K562 (cell line): ENCODE results near the gene CREB3L1. TPM values are rescaled to one million over a fixed set of nuclear protein-coding genes. Genes with fewer than 3 reads are reported as not detected.

Experiments used
- CBFB ChIP-seq: sonication (generic); formaldehyde crosslinking; IDR thresholded peaks from 2 replicates; pipeline ENCODE4 v1.4.0; 2020; ENCODE audit warnings: mild to moderate bottlenecking, missing genetic modification reagents
- CREM ChIP-seq: IDR thresholded peaks from 2 replicates; pipeline ENCODE4 v1.6.1; 2014; ENCODE audit warnings: antibody characterized with exemption, low read depth
- E2F3 ChIP-seq: fragments of 250-450 bp; sonication (Bioruptor Pico); IDR thresholded peaks from 2 replicates; pipeline ENCODE4 v1.4.0; 2020; ENCODE audit warnings: mild to moderate bottlenecking
- EP400 ChIP-seq: fragments of 450-650 bp; IDR thresholded peaks from 2 replicates; pipeline ENCODE4 v1.6.1; 2017; ENCODE audit warnings: antibody characterized with exemption, mild to moderate bottlenecking, moderate library complexity
- FOXP1 ChIP-seq: sonication (generic); formaldehyde crosslinking; IDR thresholded peaks from 2 replicates; pipeline ENCODE4 v1.8.0; 2022; ENCODE audit warnings: mild to moderate bottlenecking, missing genetic modification reagents
- KAT2B ChIP-seq: IDR thresholded peaks from one replicate; pipeline ENCODE4 v1.6.1; 2012; ENCODE audit warnings: low read depth, mild to moderate bottlenecking, control low read depth, inconsistent platforms, low read length, moderate library complexity
- KLF6 ChIP-seq: fragments of 250-450 bp; sonication (Bioruptor Pico); IDR thresholded peaks from 2 replicates; pipeline ENCODE4 v1.4.0; 2020; ENCODE audit warnings: mild to moderate bottlenecking, moderate library complexity, borderline replicate concordance
- POLR2H ChIP-seq: IDR thresholded peaks from 2 replicates; pipeline ENCODE4 v1.6.1; 2016; ENCODE audit warnings: missing genetic modification characterization, low read depth, mild to moderate bottlenecking, control low read depth, missing compliant biosample characterization, moderate library complexity
- POU5F1 ChIP-seq: fragments of 150-350 bp; IDR thresholded peaks from 2 replicates; pipeline ENCODE4 v1.6.1; 2014; ENCODE audit warnings: borderline replicate concordance, low read length, low read depth, mild to moderate bottlenecking; ENCODE audit not compliant: partially characterized antibody
- PURB ChIP-seq: sonication (generic); formaldehyde crosslinking; IDR thresholded peaks from 2 replicates; pipeline ENCODE4 v1.9.0; 2021; ENCODE audit warnings: low read depth, mild to moderate bottlenecking, missing genetic modification reagents
- SPI1 ChIP-seq: IDR thresholded peaks from 2 replicates; pipeline ENCODE4 v1.6.1; 2011; ENCODE audit warnings: low read depth, low read length, control low read depth, borderline replicate concordance
- ZNF551 ChIP-seq: fragments of 250-450 bp; sonication (Bioruptor Pico); IDR thresholded peaks from 2 replicates; pipeline ENCODE4 v1.5.0; 2021; ENCODE audit warnings: mild to moderate bottlenecking, moderate library complexity
- ZNF561 ChIP-seq: fragments of 450-650 bp; formaldehyde crosslinking; conservative IDR thresholded peaks from 2 replicates; pipeline ENCODE4 v1.4.0; 2020; ENCODE audit warnings: mild to moderate bottlenecking, moderate library complexity
- polyA plus RNA-seq, 8 experiments: library from polyadenylated mRNA; depleted of rRNA in 4 of 8; stranded (reverse) in 5 of 8; unstranded in 3 of 8; fragments of >200 nt; fragmentation: Nextera tagmentation in 2 of 8; fragmentation: Illumina TruSeq in 1 of 8; extraction: Ambion mirVana in 2 of 8; extraction: Trizol in 1 of 8; gene quantifications; 2 replicates each; pipeline versions ENCODE4 v1.2.1 to v1.2.3, GENCODE V29; 2011 to 2014; ENCODE audit warnings: inconsistent platforms in 1 of 8, missing spikeins in 1 of 8
- total RNA-seq, 7 experiments: library from RNA; depleted of rRNA in 6 of 7; stranded (reverse); fragments of >200 nt in 6 of 7; fragmentation: Illumina TruSeq in 2 of 7; extraction: Trizol in 2 of 7; gene quantifications; 2 replicates each; pipeline versions ENCODE4 v1.2.1 to v1.2.3, GENCODE V29; 2011 to 2021; ENCODE audit warnings: low replicate concordance in 1 of 7
- TF ChIP-seq, protein P1 (sequence below): sonication (generic); formaldehyde crosslinking; IDR thresholded peaks from 2 replicates; pipeline ENCODE4 v1.8.0; 2022; ENCODE audit warnings: mild to moderate bottlenecking, missing genetic modification reagents, borderline replicate concordance
- TF ChIP-seq, protein P2 (sequence below), 3 experiments: fragments of 200-800 bp in 1 of 3; fragments of 250-450 bp in 1 of 3; fragments of 450-650 bp in 1 of 3; sonication (Bioruptor Pico) in 1 of 3; sonication (Bioruptor generic) in 1 of 3; formaldehyde crosslinking in 1 of 3; IDR thresholded peaks; 2 replicates each; pipeline versions ENCODE4 v1.6.1 to v1.8.0; 2016 to 2022; ENCODE audit warnings: mild to moderate bottlenecking in 2 of 3, missing genetic modification characterization in 2 of 3, missing compliant biosample characterization in 1 of 3, moderate library complexity in 1 of 3
- TF ChIP-seq, protein P3 (sequence below): fragments of 200-400 bp; formaldehyde crosslinking; IDR thresholded peaks from 2 replicates; pipeline ENCODE4 v1.6.1; 2017; ENCODE audit warnings: mild to moderate bottlenecking, low read depth, low read length, moderate library complexity
- TF ChIP-seq, protein P4 (sequence below), 2 experiments: fragments of 450-650 bp in 1 of 2; sonication (generic) in 1 of 2; formaldehyde crosslinking in 1 of 2; IDR thresholded peaks in 1 of 2; conservative IDR thresholded peaks in 1 of 2; 2 replicates each; pipeline versions ENCODE4 v1.6.1 to v1.8.1; 2016 to 2023; ENCODE audit warnings: mild to moderate bottlenecking in 2 of 2, moderate library complexity in 2 of 2, inconsistent platforms in 1 of 2, missing genetic modification reagents in 1 of 2

CREB3L1 gene
- total and polyA plus RNA-seq, 9 of the 15 experiments (the other 6 are each of a cell fraction or from before 2014, with no cell fraction given) = 1.2 to 27.6 (median 3.7) TPM

DNA sequence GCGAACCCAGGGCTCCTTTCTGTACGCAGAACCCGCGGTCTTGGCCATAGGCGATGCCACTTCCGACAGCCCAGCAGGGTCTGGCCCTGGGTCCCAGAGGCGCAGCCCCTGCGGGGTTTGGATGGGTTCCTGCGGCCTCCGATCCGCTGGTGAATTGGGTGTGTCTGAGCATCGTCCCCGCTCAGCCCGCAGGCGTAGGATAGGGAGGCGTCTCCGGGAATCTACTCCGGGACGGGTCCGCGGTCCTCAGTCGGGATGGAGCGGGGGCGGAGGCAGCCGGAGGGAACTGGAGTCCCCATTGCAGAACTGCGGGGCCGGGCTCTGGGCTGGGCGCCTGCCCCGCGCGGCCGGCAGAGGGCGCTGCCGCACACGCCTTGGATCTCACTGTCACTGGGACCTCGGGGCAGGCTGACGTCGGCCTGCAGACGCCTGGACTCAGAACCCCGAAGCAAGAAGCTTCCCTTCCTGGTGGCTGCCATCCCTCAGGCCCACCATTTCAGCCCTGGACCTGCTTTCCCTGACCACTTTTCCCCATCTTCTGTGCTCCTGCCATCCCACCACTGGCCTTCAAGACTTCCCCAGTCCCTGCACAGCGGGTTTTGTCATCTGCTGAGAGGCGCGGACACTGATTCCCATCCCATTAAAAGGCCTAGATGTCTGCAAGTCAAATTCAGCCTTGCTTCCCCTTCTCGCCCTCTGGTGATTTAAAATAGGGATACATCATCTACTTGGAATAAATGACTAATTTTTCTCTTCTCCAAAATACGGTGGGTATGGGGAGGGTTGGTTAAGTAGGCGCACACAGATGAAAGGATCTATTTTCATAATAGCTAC, 38.3 kb upstream of the CREB3L1 start (continued):
- TF ChIP-seq PURB (CRISPR knock-in tag) = no peak
- no peak for TF ChIP-seq ZNF561 (CRISPR knock-in tag)
- TF ChIP-seq EP400 = peak; percentile 50; the same call in 1 of the 2 replicates
- no peak for TF ChIP-seq POU5F1
- TF ChIP-seq, protein P1, sequence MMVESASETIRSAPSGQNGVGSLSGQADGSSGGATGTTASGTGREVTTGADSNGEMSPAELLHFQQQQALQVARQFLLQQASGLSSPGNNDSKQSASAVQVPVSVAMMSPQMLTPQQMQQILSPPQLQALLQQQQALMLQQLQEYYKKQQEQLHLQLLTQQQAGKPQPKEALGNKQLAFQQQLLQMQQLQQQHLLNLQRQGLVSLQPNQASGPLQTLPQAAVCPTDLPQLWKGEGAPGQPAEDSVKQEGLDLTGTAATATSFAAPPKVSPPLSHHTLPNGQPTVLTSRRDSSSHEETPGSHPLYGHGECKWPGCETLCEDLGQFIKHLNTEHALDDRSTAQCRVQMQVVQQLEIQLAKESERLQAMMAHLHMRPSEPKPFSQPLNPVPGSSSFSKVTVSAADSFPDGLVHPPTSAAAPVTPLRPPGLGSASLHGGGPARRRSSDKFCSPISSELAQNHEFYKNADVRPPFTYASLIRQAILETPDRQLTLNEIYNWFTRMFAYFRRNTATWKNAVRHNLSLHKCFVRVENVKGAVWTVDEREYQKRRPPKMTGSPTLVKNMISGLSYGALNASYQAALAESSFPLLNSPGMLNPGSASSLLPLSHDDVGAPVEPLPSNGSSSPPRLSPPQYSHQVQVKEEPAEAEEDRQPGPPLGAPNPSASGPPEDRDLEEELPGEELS (CRISPR knock-in tag) = peak; percentile 70; the same call in 1 of the 2 replicates
- no peak for TF ChIP-seq CBFB (CRISPR knock-in tag)
- TF ChIP-seq KLF6 (CRISPR knock-in tag) = no peak
- peak; percentile 87 for TF ChIP-seq CREM
- TF ChIP-seq, protein P2, sequence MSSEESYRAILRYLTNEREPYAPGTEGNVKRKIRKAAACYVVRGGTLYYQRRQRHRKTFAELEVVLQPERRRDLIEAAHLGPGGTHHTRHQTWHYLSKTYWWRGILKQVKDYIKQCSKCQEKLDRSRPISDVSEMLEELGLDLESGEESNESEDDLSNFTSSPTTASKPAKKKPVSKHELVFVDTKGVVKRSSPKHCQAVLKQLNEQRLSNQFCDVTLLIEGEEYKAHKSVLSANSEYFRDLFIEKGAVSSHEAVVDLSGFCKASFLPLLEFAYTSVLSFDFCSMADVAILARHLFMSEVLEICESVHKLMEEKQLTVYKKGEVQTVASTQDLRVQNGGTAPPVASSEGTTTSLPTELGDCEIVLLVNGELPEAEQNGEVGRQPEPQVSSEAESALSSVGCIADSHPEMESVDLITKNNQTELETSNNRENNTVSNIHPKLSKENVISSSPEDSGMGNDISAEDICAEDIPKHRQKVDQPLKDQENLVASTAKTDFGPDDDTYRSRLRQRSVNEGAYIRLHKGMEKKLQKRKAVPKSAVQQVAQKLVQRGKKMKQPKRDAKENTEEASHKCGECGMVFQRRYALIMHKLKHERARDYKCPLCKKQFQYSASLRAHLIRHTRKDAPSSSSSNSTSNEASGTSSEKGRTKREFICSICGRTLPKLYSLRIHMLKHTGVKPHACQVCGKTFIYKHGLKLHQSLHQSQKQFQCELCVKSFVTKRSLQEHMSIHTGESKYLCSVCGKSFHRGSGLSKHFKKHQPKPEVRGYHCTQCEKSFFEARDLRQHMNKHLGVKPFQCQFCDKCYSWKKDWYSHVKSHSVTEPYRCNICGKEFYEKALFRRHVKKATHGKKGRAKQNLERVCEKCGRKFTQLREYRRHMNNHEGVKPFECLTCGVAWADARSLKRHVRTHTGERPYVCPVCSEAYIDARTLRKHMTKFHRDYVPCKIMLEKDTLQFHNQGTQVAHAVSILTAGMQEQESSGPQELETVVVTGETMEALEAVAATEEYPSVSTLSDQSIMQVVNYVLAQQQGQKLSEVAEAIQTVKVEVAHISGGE (CRISPR knock-in tag; IDR thresholded peaks at IDR 0.05) = no peak
- TF ChIP-seq, protein P3, sequence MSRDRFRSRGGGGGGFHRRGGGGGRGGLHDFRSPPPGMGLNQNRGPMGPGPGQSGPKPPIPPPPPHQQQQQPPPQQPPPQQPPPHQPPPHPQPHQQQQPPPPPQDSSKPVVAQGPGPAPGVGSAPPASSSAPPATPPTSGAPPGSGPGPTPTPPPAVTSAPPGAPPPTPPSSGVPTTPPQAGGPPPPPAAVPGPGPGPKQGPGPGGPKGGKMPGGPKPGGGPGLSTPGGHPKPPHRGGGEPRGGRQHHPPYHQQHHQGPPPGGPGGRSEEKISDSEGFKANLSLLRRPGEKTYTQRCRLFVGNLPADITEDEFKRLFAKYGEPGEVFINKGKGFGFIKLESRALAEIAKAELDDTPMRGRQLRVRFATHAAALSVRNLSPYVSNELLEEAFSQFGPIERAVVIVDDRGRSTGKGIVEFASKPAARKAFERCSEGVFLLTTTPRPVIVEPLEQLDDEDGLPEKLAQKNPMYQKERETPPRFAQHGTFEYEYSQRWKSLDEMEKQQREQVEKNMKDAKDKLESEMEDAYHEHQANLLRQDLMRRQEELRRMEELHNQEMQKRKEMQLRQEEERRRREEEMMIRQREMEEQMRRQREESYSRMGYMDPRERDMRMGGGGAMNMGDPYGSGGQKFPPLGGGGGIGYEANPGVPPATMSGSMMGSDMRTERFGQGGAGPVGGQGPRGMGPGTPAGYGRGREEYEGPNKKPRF = no peak
- TF ChIP-seq POLR2H = no peak
- peak; percentile 61; the same call in 1 of the 2 replicates for TF ChIP-seq SPI1
- TF ChIP-seq, protein P4, sequence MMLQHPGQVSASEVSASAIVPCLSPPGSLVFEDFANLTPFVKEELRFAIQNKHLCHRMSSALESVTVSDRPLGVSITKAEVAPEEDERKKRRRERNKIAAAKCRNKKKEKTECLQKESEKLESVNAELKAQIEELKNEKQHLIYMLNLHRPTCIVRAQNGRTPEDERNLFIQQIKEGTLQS (IDR thresholded peaks at IDR 0.05) = 0 out of 2 replicates have a peak, but pooled peaks have one; percentile 8
- TF ChIP-seq, protein P4 (CRISPR knock-in tag; conservative IDR thresholded peaks at IDR 0.05) = no peak
- TF ChIP-seq FOXP1 = peak; percentile 82; the same call in 1 of the 2 replicates
- TF ChIP-seq ZNF551 (CRISPR knock-in tag) = no peak
- TF ChIP-seq KAT2B = no peak
- peak; percentile 6; the same call in 1 of the 2 replicates for TF ChIP-seq E2F3 (CRISPR knock-in tag)
